Measurements from ENCODE around the gene IL12B. TPM values are rescaled to one million over a fixed set of nuclear protein-coding genes. Genes with fewer than 3 reads are reported as not detected.
"Not testable (repeated sequence)": the region's sequence is repeated elsewhere in the genome, so short reads cannot be mapped to it uniquely, and the experiment has no call there.

IL12B gene
- not detected in 2 replicates for total RNA-seq
- polyA plus RNA-seq (2012), result not detected

- DNase-seq (ENCODE audit: low read depth), result peak; percentile 68
Observed at GRCh38 chr5:159330131-159330800, at the start of gene IL12B. Gene IL12B (minus strand): TSS chr5:159330487. CDS start chr5:159326782, 3,705 bp downstream.

GRCh38 chr5:159377653-159378052 is 47.4 kb upstream of the IL12B start:
- no peak for DNase-seq (ENCODE audit: low read depth)

GRCh38 chr5:159367866-159368265 is 37.6 kb upstream of the IL12B start:
- DNase-seq (ENCODE audit: low read depth), result not testable (repeated sequence)

GRCh38 chr5:159366776-159367175 is 36.5 kb upstream of the IL12B start:
- not testable (repeated sequence) for DNase-seq (ENCODE audit: low read depth)

- peak; percentile 22 for DNase-seq (ENCODE audit: low read depth)
Observed at GRCh38 chr5:159362220-159362619, 31.9 kb upstream of the IL12B start.

- not testable (repeated sequence) for DNase-seq (ENCODE audit: low read depth)
Observed at GRCh38 chr5:159359871-159360270, 29.6 kb upstream of the IL12B start.

GRCh38 chr5:159359408-159359807 is 29.1 kb upstream of the IL12B start:
- DNase-seq (ENCODE audit: low read depth), result no peak

GRCh38 chr5:159353661-159354252 is 23.5 kb upstream of the IL12B start:
- DNase-seq (ENCODE audit: low read depth), result no peak

GRCh38 chr5:159350644-159351043 is 20.4 kb upstream of the IL12B start:
- DNase-seq (ENCODE audit: low read depth), result not testable (repeated sequence)

- DNase-seq (ENCODE audit: low read depth), result peak; percentile 44
Observed at GRCh38 chr5:159350216-159350615, 19.9 kb upstream of the IL12B start.

- no peak for DNase-seq (ENCODE audit: low read depth)
Observed at GRCh38 chr5:159345861-159346260, 15.6 kb upstream of the IL12B start.

- no peak for DNase-seq (ENCODE audit: low read depth)
Observed at GRCh38 chr5:159345336-159345735, 15.0 kb upstream of the IL12B start.

- peak; percentile 40 for DNase-seq (ENCODE audit: low read depth)
Observed at GRCh38 chr5:159343295-159344094, 13.2 kb upstream of the IL12B start.

- no peak for DNase-seq (ENCODE audit: low read depth)
Observed at GRCh38 chr5:159342840-159343239, 12.6 kb upstream of the IL12B start.

- DNase-seq (ENCODE audit: low read depth), result peak; percentile 83
Observed at GRCh38 chr5:159341906-159342310, 11.6 kb upstream of the IL12B start.

GRCh38 chr5:159341145-159341544 is 10.9 kb upstream of the IL12B start:
- no peak for DNase-seq (ENCODE audit: low read depth)

GRCh38 chr5:159340511-159340910 is 10.2 kb upstream of the IL12B start:
- DNase-seq (ENCODE audit: low read depth), result no peak

GRCh38 chr5:159339460-159339859 is 9.2 kb upstream of the IL12B start:
- no peak for DNase-seq (ENCODE audit: low read depth)

- DNase-seq (ENCODE audit: low read depth), result no peak
Observed at GRCh38 chr5:159338118-159338517, 7.8 kb upstream of the IL12B start.

- peak; percentile 71 for DNase-seq (ENCODE audit: low read depth)
Observed at GRCh38 chr5:159337016-159337955, 7.0 kb upstream of the IL12B start.

GRCh38 chr5:159336586-159336985 is 6.3 kb upstream of the IL12B start:
- DNase-seq (ENCODE audit: low read depth), result no peak

Data from myocyte (in vitro differentiated cells).